H54 (cell line): ENCODE results near the gene PET117.

Source experiments
- DNase-seq: peaks from one replicate; pipeline ENCODE4 v3.0.0; 2011; ENCODE audit warnings: low spot score, mixed read lengths; ENCODE audit not compliant: insufficient read length
- FAIRE-seq: peaks from 3 replicates; lab custom pipeline; 2011; peaks lifted over from hg19 to GRCh38; lab: Jason Lieb, UNC
- POLR2A ChIP-seq: IDR thresholded peaks from 2 replicates; pipeline ENCODE4 v1.6.1; 2011; ENCODE audit warnings: low read depth, mild to moderate bottlenecking, low read length

PET117 gene

DNA sequence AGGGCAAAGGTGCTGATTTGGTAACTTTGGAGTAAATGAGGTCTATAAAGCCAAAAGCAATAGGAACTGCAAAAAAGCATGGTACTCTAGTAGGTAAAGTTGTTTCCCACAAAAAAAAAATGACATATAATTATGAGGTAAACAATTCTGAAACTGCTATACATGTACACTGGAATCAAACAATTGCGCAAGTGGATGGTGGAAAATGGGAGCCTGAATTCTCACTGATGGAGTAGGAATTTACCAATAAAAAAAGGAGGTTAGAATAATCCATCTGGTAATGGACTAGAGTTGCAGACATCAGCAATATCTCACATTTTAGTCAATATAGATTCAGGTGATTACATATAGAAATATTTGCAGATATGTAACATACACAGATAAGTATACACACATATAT is 5.0 kb upstream of the PET117 start:
- FAIRE-seq (no peak), DNase-seq (no peak)
- TF ChIP-seq POLR2A: no peak

DNA sequence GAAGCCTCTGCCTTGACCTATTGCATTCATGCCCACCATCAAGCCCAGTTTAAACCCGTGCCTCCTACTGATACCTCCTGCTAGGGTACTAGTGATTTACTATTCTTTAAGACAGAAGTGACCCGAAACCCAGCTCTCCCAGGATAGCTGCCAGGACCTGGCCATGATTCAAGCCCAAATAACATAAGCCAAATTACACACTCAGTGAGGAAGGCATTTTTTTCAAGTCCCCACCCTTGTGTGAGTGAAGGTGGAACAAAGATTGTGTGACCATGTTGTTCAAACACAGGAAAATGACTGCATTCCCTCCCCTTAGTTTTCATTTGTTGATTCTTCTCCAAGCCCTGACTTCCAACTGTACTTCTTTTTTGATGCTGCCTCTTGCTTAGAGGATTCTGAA is 3.7 kb upstream of the PET117 start:
- DNase-seq (no peak), FAIRE-seq (no peak)
- no peak for TF ChIP-seq POLR2A

DNA sequence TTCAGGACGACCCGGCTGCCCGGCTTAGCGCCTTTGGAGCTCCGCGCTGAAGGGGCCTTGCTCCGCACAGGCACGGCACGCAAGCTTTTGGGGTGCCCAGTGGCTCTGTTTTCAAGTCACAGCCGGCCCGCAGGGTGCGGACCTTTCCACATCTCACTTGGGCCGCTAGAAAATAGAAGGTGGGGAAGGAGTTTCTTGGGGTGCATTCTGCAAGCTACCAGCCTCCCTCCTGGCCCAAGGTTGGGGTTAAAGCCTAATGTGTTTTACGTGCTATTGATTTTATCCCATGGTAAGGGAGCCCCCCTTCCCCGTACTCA is 561 bp downstream of the PET117 start:
- FAIRE-seq: no peak
- no peak for TF ChIP-seq POLR2A
- no peak for DNase-seq

DNA sequence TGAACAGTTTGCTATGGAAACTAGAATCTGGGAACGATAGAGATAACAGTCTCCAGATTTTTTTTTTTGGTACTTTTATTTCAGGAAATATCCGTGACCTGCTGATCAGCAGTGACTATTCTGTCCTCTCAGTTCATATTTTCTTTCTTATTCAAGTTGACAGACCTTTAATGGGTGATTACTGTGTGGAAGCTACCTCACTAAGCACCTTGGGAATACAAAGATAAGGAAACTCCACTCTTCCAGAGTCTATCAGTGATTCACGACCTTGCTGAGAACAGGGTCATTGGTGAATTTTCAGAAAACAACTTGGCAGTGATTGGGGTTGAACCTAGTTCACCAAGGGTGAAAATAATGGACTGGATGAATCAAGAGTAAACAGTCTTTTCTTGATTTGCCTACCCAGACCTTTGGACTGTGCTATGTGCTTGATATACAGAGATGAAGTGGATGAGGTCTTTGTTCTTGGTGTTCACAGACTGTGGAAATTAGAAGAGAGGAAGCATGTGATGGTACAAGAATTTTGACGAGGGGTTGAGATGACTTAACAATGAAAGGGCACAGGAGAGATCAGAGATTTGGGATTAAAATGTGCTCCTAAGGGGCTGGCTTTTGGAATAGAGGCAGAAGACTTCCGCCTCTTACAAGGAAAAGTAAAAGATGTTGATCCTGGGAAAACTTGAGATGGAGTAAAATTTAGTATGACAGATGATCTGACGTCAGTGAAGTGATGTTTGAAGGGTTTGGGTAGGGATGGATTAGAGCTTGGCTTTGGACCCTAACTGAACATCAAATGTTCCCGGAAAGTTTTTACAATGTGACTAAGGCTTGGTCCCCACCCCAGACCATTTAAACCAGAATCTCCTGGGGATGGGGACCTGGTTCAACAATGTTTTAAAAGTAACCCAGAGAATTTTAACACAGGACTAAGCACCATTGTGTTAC is 1.2 kb downstream of the PET117 start:
- FAIRE-seq (no peak), DNase-seq (no peak)
- no peak for TF ChIP-seq POLR2A

GRCh38 chr20:18139832-18140231 is 2.2 kb downstream of the PET117 start:
- FAIRE-seq: no peak
- no peak for DNase-seq
- no peak for TF ChIP-seq POLR2A

GRCh38 chr20:18144541-18145099 is 7.0 kb downstream of the PET117 start:
- TF ChIP-seq POLR2A: no peak
- DNase-seq: no peak
- FAIRE-seq: no peak

DNA sequence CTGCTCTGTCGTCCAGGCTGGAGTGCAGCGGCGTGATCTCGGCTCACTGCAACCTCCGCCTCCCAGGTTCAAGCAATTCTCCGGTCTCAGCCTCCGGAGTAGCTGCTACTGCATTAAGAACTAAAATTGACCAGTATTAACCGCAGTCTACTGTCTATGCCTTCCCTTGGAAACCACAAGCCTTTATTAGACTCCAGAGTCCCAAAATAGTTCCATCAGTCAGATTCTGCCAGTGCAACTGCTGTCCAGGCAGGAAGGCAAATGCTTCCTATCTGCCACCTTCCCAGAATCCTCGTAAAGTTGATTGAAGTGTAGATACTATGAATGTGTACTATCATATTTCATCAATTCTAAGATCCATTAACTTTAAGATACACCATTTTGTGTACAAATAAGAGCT is 16.7 kb downstream of the PET117 start:
- DNase-seq (no peak), FAIRE-seq (no peak)
- TF ChIP-seq POLR2A: no peak

GRCh38 chr20:18156045-18156444 is 18.4 kb downstream of the PET117 start:
- no peak for DNase-seq
- no peak for TF ChIP-seq POLR2A
- no peak for FAIRE-seq

DNA sequence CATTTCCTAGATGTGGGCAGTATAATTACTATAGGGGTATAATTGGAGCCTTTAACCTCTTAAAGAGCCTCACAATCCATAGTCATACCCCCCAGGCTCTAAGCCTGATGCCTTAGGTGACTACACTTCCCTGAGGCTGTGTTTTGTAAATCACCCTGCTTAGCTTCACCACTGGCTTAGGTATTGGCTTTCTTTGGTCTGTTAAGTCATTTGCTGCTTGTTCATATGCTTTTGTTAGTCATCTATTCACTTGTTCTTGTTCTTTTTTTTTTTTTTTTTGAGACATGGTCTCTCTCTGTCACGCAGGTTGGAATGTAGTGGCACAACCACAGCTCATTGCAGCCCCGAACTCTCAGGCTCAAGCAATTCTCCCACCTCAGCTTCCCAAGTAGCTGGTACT is 26.7 kb downstream of the PET117 start:
- DNase-seq (no peak), FAIRE-seq (no peak)
- TF ChIP-seq POLR2A: no peak

- no peak for DNase-seq
- no peak for TF ChIP-seq POLR2A
- no peak for FAIRE-seq
These were observed 27.9 kb downstream of the PET117 start for GRCh38 chr20:18165553-18165952.

DNA sequence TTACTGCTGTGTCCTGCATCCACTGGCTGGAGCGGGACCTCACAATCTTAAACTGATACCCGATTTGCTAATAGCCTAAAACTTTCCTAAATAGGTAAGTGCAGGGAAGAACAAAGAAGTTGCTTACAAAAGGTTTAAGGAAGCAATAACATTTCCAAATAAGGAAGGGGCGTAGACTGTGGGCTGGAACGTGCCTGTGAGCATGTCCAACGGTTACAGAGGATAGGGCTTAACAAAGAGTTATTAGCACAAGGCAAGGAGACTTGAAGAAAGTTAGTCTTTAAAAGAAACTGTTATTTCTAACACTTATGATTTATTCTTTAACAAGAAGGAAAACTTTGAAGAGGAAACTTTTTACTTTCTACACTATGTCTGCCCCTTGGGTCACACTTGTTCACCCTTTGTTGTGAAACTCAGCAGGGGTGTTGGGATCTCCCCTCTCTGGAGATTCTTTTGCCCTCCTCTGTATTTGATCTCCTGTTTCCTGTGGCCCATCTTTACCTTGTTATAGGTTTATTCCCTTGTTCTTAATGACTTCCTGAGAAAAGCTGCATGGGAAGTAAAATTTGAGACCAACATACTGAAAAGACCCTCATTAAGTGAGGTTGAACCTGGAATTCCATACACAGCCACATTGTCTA is 28.7 kb downstream of the PET117 start:
- TF ChIP-seq POLR2A: no peak
- FAIRE-seq: no peak

DNA sequence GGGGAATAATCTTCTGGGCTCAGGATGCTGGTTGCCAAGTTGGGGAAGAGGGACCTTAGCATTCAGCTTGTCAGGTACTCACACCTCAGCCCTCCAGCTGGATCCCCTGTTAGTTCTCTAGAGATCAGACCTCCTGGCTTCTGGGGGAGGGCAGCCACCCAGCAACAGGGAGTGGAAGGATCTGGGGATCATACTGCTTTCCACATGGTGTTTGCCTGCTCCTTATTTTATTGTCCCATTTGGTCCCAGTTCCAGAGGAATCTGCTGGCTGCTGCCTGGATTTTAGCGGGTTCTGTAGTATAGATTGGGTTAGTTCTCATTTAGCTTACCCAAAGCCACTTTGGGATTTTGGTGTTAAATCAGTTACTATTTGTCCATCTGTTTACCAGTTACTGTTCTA is 29.3 kb downstream of the PET117 start:
- DNase-seq: no peak
- no peak for FAIRE-seq
- no peak for TF ChIP-seq POLR2A

More for the DNA sequence above, 28.7 kb downstream of the PET117 start:
- no peak for DNase-seq

GRCh38 chr20:18172379-18172778 is 34.7 kb downstream of the PET117 start:
- TF ChIP-seq POLR2A: no peak
- DNase-seq (no peak), FAIRE-seq (no peak)

- no peak for DNase-seq
- FAIRE-seq: no peak
- TF ChIP-seq POLR2A: no peak
These were observed 37.4 kb downstream of the PET117 start for GRCh38 chr20:18174906-18175683.
